Activated T-helper 1 cell treated with anti-CD3 and anti-CD28 coated beads, Interleukin-12 subunit alpha, Interleukin-12 subunit beta, Interleukin-2, Interleukin-4 antibody, amounts not matched to agents 30 ng/mL and 10 ng/mL and 1 ng/mL, durations not matched to agents 14 hours and 24 hours and 36 hours (primary cell): ENCODE measurements around the gene SDHAF2. TPM values are rescaled to one million over a fixed set of nuclear protein-coding genes. Genes with fewer than 3 reads are reported as not detected.

ENCODE experiments used
- total RNA-seq: library from RNA; stranded (reverse); gene quantifications from 2 replicates; pipeline ENCODE4 v1.2.3, GENCODE V29; 2022

SDHAF2 gene
- total RNA-seq, 1 donor from 2014 or later, result 49.5 TPM

Other genes starting within 250 kb of the SDHAF2 start
- not detected in 2 replicates for gene PGA3, start 226.6 kb upstream of the SDHAF2 start, total RNA-seq
- gene PGA4, start 207.8 kb upstream of the SDHAF2 start, total RNA-seq, result not detected in 2 replicates
- not detected in 2 replicates for gene PGA5, start 188.9 kb upstream of the SDHAF2 start, total RNA-seq
- 9.4 and 10.9 TPM in 2 replicates for gene VWCE, start 134.8 kb upstream of the SDHAF2 start, total RNA-seq
- 259 and 270 TPM in 2 replicates for gene DDB1, start 97.0 kb upstream of the SDHAF2 start, total RNA-seq
- gene TKFC, start 96.9 kb upstream of the SDHAF2 start, total RNA-seq, result 71.2 and 78.2 TPM in 2 replicates
- 38.1 and 42.3 TPM in 2 replicates for gene CYB561A3, start 68.2 kb upstream of the SDHAF2 start, total RNA-seq
- 68.4 and 71.7 TPM in 2 replicates for gene TMEM138, start 67.8 kb upstream of the SDHAF2 start, total RNA-seq
- 18.8 and 20.2 TPM in 2 replicates for gene TMEM216, start 37.5 kb upstream of the SDHAF2 start, total RNA-seq
- 141 and 148 TPM in 2 replicates for gene CPSF7, start 149 bp upstream of the SDHAF2 start, total RNA-seq
- not detected in 2 replicates for gene LRRC10B, start 78.6 kb downstream of the SDHAF2 start, total RNA-seq
- gene SYT7, start 151.0 kb downstream of the SDHAF2 start, total RNA-seq, result 0.32 and 0.44 TPM in 2 replicates